Thymus (tissue), 11 donors: ENCODE data around the gene NTM. TPM values are rescaled to one million over a fixed set of nuclear protein-coding genes. Genes with fewer than 3 reads are reported as not detected.

ENCODE experiments used
- DNase-seq, 9 donors: peaks; one replicate each; pipeline ENCODE4 v3.0.0-alpha.2; 2013; ENCODE audit warnings: low spot score in 9 of 9, low read depth in 6 of 9, missing footprints in 1 of 9
- H3K27ac ChIP-seq, 2 donors: one replicate each; pipeline ENCODE4 v1.5.1; 2013; ENCODE audit warnings: control low read depth in 1 of 2, low read depth in 1 of 2, low read length in 1 of 2, mild to moderate bottlenecking in 1 of 2, moderate library complexity in 1 of 2
- H3K27me3 ChIP-seq, 2 donors: one replicate each; pipeline ENCODE4 v1.5.1; 2013; ENCODE audit warnings: low read length in 1 of 2; ENCODE audit not compliant: control insufficient read depth in 2 of 2, insufficient read depth in 1 of 2
- H3K36me3 ChIP-seq, 2 donors: one replicate each; pipeline ENCODE4 v1.5.1; 2013; ENCODE audit warnings: low read length in 1 of 2, mild to moderate bottlenecking in 1 of 2, moderate library complexity in 1 of 2; ENCODE audit not compliant: control insufficient read depth in 2 of 2, insufficient read depth in 2 of 2
- H3K4me1 ChIP-seq, 2 donors: one replicate each; pipeline ENCODE4 v1.5.1; 2013; ENCODE audit warnings: low read length in 2 of 2; ENCODE audit not compliant: control insufficient read depth in 2 of 2, insufficient read depth in 2 of 2
- H3K4me3 ChIP-seq, 2 donors: one replicate each; pipeline ENCODE4 v1.5.1; 2013; ENCODE audit warnings: low read length in 2 of 2, control low read depth in 1 of 2, mild to moderate bottlenecking in 1 of 2
- H3K9me3 ChIP-seq, 2 donors: one replicate each; pipeline ENCODE4 v1.5.1; 2013; ENCODE audit warnings: low read length in 1 of 2, mild to moderate bottlenecking in 1 of 2; ENCODE audit not compliant: control insufficient read depth in 2 of 2, insufficient read depth in 1 of 2
- WGBS: extraction: QIAGEN DNeasy Blood & Tissue Kit; methylation state at CpG from one replicate; pipeline ENCODE4 v1.1.7; 2013; 5-methylcytosine and 5-hydroxymethylcytosine counted together
- polyA plus RNA-seq: library from polyadenylated mRNA; stranded (reverse); fragments of 200-250 nt; gene quantifications from one replicate; pipeline ENCODE4 v1.2.3, GENCODE V29; 2013
- total RNA-seq: library from RNA; stranded (reverse); fragments of 120-200 nt; gene quantifications from one replicate; pipeline ENCODE4 v1.2.4, GENCODE V29; 2013
- donor health status: healthy.

Gene NTM
- total and polyA plus RNA-seq, 2 donors: 0.18 to 0.47 TPM

DNA sequence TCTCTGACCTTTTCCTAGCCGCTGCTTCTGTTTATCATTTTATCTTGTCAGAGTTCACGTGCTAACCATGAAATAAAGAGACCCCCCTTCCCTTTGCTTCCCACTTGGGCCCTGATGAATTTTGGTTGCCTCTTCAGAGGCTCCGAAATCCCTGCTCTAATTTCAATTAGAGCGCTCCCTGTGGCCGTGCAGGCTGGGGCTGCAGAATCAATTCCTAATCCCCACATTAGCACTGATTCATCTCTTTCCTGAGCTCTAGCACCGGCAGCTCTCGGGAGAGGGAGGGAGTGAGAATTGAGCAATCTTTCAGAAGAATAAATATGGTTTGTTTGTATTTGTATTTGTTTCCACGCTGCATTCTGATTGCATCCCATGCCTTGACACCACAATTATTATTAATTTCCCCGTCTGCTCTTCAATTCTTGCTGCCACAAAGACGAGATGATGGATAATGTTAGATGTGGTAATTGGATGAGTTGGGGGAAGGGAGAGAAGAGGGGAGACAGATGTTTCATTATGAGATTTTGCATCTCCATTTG is 76.9 kb downstream of the NTM start:
- 81% methylated on average over 10 of the region's 10 CpGs for WGBS
- no peaks in the 10 kb centered on the region for H3K9me3 ChIP-seq
- H3K4me3 ChIP-seq: no peak overlapping the region
- H3K36me3 ChIP-seq: no peaks in the 10 kb centered on the region
- no peak for DNase-seq
- H3K4me1 ChIP-seq: no peaks in the 10 kb centered on the region
- H3K27me3 ChIP-seq: no peaks in the 10 kb centered on the region
- H3K27ac ChIP-seq: no peak overlapping the region

DNA sequence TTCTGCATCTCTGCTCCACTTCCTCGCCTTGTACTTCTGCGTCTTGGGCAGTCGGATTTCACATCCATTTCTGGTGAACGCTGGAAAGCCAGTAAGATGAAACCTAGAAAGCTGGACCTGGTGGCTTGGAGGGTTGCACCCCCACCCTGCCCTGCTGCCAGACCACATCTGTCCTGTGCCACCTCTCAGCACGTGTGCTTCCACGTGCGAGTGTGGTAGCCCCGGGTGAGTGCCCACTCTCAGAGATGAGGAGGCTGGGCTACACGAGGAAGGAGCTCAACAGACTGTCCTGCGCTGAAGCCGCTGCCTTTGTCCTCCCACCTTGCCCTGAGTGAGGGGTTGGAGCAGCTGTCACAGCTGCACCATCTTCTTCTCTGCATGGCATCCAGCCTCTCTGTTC is 77.5 kb downstream of the NTM start:
- no peak overlapping the region for H3K4me3 ChIP-seq
- H3K27me3 ChIP-seq: no peaks in the 10 kb centered on the region
- no peak overlapping the region for H3K27ac ChIP-seq
- H3K4me1 ChIP-seq: no peaks in the 10 kb centered on the region
- H3K9me3 ChIP-seq: no peaks in the 10 kb centered on the region
- DNase-seq: no peak
- WGBS: 95% methylated on average over 11 of the region's 11 CpGs
- no peaks in the 10 kb centered on the region for H3K36me3 ChIP-seq

DNA sequence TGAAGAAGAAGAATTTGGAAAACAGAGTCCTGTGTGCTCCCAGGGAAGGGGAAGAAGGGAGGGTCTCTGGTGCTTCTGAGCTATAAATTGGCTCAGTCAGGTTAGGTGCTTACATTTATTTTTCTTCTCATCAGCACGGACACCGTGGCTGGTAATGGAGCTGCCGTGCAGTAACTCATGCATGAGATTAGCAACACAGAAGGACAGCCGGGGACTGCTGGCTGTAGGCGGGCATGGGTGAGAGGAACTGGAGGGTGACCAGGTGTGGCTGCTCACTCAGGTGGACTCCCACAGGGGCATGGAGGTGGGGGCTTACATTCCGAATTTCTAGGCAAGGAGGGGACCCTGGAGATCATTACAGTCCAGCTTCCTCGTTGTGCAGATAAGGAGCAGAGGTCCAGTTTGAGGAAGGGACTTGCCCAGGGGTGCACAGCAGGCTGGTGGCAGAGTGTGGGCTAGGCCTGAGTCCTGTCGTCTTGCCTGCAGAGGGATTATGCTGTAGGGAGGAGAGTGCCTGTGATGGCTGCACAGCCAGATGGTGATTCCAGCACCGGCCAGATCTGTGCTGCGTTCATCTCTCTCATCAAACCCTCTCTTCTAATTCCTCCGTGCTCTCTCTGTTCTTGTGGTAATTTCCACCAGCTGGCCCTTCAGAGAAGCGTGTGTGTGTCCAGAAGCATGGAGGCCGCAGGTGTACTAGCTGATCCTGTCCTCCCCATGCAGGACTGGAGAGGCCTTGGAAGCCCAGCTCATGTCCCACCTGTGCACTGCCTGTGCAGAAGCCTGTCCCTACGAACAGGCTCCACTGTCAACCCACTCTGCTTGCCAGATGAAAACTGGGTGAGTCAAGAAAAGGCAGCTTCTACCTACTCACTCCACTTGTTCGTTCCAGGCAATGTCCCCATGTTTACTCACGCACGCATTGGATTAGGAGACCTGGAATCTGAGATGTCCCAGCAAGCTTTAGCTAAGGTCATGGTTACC is 78.9 kb downstream of the NTM start:
- no peaks in the 10 kb centered on the region for H3K36me3 ChIP-seq
- H3K9me3 ChIP-seq: no peaks in the 10 kb centered on the region
- DNase-seq: no peak
- H3K27me3 ChIP-seq: no peaks in the 10 kb centered on the region
- H3K4me3 ChIP-seq: no peak overlapping the region
- no peaks in the 10 kb centered on the region for H3K4me1 ChIP-seq
- WGBS: 89% methylated on average over 17 of the region's 17 CpGs
- H3K27ac ChIP-seq: no peak overlapping the region

DNA sequence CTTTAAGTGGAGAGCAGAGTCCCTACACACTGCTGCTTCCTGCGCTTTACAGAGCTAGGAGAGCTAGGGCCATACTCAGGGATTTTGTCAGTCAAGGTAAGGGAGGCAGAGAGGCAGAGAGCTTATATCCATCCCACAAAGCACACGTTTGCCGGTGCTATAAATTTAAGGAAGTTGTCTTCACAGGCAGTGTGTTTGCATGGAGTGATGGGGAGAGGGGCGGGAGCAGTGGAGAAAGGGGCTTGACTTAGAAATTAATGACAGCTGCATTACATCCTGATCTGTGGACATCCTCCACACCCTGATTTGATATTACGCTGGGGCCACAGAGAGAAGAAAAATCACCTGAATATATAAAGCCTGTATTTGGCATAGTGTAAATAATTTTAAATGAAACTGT is 84.1 kb downstream of the NTM start:
- H3K9me3 ChIP-seq: no peaks in the 10 kb centered on the region
- no peaks in the 10 kb centered on the region for H3K4me1 ChIP-seq
- no peaks in the 10 kb centered on the region for H3K27me3 ChIP-seq
- H3K27ac ChIP-seq: no peak overlapping the region
- 55% methylated on average over 5 of the region's 5 CpGs for WGBS
- no peak overlapping the region for H3K4me3 ChIP-seq
- no peak for DNase-seq
- no peaks in the 10 kb centered on the region for H3K36me3 ChIP-seq

DNA sequence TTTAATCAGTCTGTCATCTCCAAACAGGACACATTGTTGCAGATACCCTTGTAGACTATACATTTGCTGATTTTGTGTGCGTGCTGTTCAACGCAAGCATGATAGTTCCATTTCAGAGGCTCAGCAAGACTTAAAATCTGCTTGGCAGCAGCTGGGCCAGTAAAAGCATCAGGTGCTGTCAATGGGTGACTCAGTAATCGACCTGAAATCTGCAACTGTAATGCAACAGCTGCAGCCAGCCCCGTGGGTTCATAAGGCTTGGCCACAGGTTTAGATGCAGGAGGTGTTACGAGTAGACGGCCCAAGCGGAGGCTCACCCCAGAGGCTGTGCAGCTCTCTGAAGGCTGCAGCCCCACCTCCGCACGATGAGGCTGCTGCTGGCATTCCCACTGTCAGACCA is 84.6 kb downstream of the NTM start:
- Histone ChIP-seq H3K4me3 (no peak overlapping the region), H3K4me1 (no peaks in the 10 kb centered on the region), H3K27me3 (no peaks in the 10 kb centered on the region), H3K36me3 (no peaks in the 10 kb centered on the region), H3K27ac (no peak overlapping the region), H3K9me3 (no peaks in the 10 kb centered on the region)
- DNase-seq: no peak
- 89% methylated on average over 9 of the region's 9 CpGs for WGBS

DNA sequence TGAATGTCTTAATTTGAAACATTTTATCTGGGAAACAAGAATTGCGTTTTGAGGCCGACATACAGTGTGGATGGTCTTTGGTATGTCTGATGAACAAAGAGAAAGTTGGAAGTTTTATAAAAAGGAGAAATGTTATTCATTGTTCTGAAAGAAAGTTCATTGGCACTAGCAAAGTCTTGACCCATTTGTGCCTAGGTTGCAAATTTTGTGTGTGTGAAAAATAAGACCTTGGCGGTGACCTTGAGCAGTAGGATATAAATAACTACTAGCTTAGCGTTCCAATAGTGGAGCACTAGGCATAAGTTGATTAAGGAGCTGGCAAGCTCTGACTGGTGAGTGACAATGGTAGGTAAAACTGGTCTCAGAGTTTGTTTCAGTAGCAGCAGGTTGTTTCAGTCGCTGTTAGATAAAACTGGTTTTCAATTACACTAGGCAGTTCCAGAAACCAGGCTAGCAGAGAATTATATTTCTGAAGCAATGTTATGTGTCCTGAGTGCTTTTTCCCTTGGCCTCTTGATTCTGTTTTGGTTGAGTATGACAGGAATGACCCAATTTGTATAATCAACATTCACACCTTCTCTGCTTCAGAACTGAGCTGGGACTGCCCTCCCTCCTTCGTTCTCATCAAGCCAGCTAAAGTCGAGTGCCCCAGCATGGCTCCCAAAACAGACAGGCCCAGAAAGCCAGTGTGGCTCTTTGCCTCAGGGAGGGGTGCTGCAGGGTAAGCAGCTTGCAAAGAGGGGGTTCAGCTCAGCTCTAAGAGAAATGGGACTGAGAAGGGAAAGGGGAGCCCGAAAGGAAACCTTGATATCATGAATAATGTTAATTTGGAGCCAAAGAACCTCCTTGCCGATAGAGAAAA is 85.7 kb downstream of the NTM start:
- no peaks in the 10 kb centered on the region for H3K36me3 ChIP-seq
- 89% methylated on average over 9 of the region's 9 CpGs for WGBS
- no peaks in the 10 kb centered on the region for H3K4me1 ChIP-seq

DNA sequence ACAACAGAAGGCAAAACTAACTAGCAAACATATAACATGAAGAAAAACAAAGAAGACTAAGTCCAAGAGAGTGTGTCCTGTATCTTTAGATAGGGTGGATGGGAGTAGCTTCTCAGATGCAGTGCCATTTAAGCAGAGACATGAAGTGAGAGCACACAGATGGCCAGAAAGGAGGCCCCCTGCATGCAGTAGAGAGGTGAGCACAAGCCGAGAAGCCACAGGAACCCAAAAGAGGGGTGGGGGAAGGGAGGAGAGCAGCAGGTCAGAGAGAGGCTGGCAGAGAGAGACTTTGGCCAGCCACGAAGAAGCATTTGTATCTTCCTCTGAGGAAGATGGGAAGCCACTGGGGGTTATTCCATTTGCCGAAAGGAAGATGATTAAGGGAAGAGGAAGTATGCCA is 86.7 kb downstream of the NTM start:
- Histone ChIP-seq H3K36me3 (no peaks in the 10 kb centered on the region), H3K4me1 (no peaks in the 10 kb centered on the region), H3K4me3 (no peak overlapping the region), H3K9me3 (no peaks in the 10 kb centered on the region), H3K27ac (no peak overlapping the region), H3K27me3 (no peaks in the 10 kb centered on the region)
- WGBS: 45% methylated on average over 3 of the region's 3 CpGs
- DNase-seq: no peak

More for the DNA sequence above, 85.7 kb downstream of the NTM start:
- no peak for DNase-seq
- Histone ChIP-seq H3K4me3 (no peak overlapping the region), H3K27ac (no peak overlapping the region), H3K9me3 (no peaks in the 10 kb centered on the region), H3K27me3 (no peaks in the 10 kb centered on the region)

DNA sequence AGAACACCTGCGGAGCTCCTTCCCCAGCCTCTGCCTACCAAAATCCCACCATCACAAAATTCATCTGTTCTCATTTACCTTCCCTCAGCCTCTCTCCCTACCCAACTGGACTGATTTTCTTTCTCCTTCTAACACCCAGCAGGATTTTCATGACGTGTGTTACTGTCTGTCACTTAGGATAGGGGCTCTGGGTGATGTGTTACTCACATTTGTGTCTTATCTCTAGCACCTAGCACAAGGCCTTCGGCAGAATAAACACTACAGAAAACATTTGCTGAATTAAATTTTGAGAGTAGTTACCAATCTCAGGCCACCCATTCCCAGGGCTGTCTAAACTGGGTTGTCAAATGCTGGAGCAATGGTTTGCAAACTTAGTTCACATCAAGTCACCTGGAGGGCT is 88.0 kb downstream of the NTM start:
- DNase-seq: no peak
- Histone ChIP-seq H3K27ac (no peak overlapping the region), H3K4me1 (no peaks in the 10 kb centered on the region), H3K36me3 (no peaks in the 10 kb centered on the region), H3K4me3 (no peak overlapping the region), H3K27me3 (peaks cover 0 to 9% of the 10 kb centered on the region in 2 donors), H3K9me3 (no peaks in the 10 kb centered on the region)
- WGBS: 76% methylated on average over 3 of the region's 3 CpGs

DNA sequence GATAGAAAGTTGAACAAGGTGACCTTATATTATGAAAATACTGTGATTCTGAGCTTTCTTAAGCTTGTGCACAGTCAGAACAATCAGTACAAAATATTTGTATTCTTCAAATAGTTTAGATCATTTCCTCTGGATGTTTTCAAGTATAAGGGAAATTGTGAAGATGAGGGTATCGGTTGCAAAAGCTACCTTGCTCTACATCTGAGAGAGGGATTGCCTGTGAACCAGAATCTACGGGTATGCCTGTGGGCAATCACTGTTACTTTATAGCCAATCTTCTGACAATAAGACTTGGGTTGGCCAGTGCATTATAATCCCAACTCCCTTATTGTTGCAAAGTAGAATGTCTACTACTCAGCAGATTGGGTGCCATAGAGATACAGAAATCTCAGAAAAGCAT is 90.5 kb downstream of the NTM start:
- no peaks in the 10 kb centered on the region for H3K9me3 ChIP-seq
- H3K4me3 ChIP-seq: no peak overlapping the region
- WGBS: 91% methylated on average over 2 of the region's 2 CpGs
- H3K27me3 ChIP-seq: peaks cover 0 to 30% of the 10 kb centered on the region in 2 donors
- H3K27ac ChIP-seq: no peak overlapping the region
- H3K36me3 ChIP-seq: no peaks in the 10 kb centered on the region
- no peak for DNase-seq
- H3K4me1 ChIP-seq: no peaks in the 10 kb centered on the region
